ENCODE results near the gene COASY. TPM values are rescaled to one million over a fixed set of nuclear protein-coding genes. Genes with fewer than 3 reads are reported as not detected.

The COASY gene
- total RNA-seq: 97.7 and 109 TPM in 2 replicates

DNA sequence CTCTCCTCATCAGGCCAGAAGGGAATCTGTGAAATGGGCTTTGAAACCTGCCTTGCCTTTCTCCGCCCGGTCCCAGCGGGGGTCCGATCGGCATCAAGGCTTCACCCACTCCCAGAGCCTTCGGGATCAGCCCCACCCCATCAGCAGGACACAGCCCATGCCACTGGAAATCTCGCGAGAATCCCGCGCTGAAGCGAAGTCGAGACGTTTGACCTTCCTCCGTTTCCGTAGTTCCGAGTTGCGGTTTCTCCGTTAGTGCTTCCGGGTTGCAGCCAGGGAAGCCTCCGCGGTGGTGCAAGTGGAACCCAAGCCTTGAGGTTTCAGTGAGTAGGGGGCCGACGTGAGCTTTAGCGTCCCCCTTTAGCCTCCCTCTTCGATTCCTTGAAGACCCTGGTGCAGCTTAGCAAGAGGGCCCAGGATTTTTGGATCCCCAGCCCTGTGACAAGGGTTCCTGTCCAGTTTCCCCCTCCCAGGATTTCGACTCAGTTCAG, at the start of gene COASY:
TSS of gene COASY (plus strand) at position 252 of the 491 bp plus-strand sequence. CDS start 475 bp downstream, outside the sequence.
- Mint-ChIP-seq H3K9me3 (no peaks in the 10 kb centered on the region), H3K27me3 (no peaks in the 10 kb centered on the region), H3K27ac (peak within 1 kb of the TSS; percentile 93), H3K36me3 (ENCODE audit: low read depth) (peaks cover 18% of the 10 kb centered on the region), H3K4me3 (peak within 1 kb of the TSS; percentile 89), H3K4me1 (peaks cover 21% of the 10 kb centered on the region)
- DNase-seq: peak; percentile 98
- intact Hi-C loops (cut with micrococcal nuclease): loop anchor here (1.0 to 2.0 kb wide), 2 partner anchors 15 to 47 kb away; partner anchors contain the start of genes PSMC3IP, RETREG3 and TUBG1

DNA sequence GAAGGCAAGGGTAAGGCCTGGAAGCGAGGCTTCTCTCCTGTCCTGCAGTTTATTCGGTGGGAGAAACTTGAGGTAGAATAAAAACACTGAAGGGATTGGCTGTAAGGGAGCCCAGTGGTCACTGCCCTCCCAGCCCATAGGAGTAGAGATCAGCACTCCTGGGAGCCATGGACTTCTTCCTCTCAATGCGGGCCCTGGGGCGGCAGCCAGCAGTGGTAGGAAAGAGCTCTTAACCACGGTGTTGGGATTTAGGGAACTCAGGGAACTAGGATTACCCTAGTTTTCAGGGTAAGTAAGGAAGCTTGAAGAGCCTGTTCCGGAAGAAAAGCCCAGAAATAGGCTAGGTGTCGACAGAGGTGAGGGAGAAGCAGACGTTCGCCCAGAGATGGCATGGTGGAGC, 49.7 kb upstream of the COASY start:
- Mint-ChIP-seq H3K9me3 (no peaks in the 10 kb centered on the region), H3K36me3 (ENCODE audit: low read depth) (peaks cover 5% of the 10 kb centered on the region), H3K27me3 (no peaks in the 10 kb centered on the region), H3K27ac (no peak overlapping the region), H3K4me3 (no peak overlapping the region), H3K4me1 (peaks cover 6% of the 10 kb centered on the region)
- DNase-seq: no peak
- intact Hi-C loops (cut with micrococcal nuclease): no loop called here

DNA sequence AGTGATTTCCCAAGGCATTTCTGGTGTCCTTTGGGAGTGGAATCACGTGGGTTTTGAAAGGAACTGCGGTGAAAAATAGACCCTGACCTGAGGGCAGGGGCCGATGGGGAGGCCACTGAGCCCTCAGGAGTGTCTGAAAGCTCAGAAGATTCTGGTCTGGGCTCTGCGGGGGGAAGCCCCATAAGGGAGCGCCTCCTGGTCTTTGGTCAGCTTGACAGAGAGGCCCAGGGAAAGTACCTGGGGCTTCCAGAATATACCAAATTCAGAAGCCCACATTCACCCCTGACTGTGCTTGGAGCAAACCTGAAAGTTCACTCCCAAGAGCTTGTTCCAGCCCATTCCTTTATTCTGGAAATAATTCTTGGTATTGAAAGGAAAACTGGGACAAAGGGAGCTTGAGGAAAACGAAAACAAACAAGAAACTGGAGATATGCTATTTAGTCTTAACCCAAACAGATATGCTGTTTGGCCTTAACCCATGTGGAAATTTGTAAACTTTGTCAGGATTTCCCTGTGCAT, 49.2 kb upstream of the COASY start:
- DNase-seq: no peak
- Mint-ChIP-seq H3K4me3 (no peak overlapping the region), H3K4me1 (peaks cover 10% of the 10 kb centered on the region), H3K27ac (no peak overlapping the region), H3K27me3 (no peaks in the 10 kb centered on the region), H3K9me3 (no peaks in the 10 kb centered on the region), H3K36me3 (ENCODE audit: low read depth) (peaks cover 5% of the 10 kb centered on the region)
- intact Hi-C loops (cut with micrococcal nuclease): no loop called here

DNA sequence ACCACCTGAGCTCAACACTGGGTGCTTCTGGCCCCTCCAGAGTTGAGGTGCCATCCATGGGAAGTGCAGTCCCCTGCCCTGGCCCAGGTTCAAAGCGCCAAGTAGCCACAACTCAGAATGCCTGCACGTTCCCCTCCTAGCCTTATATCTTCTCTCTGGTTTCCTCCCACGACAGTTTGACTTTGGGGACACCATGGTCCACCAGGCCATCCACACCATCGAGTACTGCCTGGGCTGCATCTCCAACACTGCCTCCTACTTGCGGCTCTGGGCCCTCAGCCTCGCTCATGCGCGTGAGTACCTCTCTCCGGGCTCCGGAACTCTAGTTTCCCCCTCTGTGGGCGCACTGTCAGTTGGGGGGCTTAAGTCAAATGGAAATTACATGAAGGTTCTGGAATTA, 48.3 kb upstream of the COASY start:
- H3K9me3 Mint-ChIP-seq: no peaks in the 10 kb centered on the region
- DNase-seq: no peak
- peaks cover 9% of the 10 kb centered on the region for H3K4me1 Mint-ChIP-seq
- no peaks in the 10 kb centered on the region for H3K27me3 Mint-ChIP-seq
- no peak overlapping the region for H3K27ac Mint-ChIP-seq
- intact Hi-C loops (cut with micrococcal nuclease): no loop called here
- no peak overlapping the region for H3K4me3 Mint-ChIP-seq
- peaks cover 3% of the 10 kb centered on the region for H3K36me3 Mint-ChIP-seq (ENCODE audit: low read depth)

DNA sequence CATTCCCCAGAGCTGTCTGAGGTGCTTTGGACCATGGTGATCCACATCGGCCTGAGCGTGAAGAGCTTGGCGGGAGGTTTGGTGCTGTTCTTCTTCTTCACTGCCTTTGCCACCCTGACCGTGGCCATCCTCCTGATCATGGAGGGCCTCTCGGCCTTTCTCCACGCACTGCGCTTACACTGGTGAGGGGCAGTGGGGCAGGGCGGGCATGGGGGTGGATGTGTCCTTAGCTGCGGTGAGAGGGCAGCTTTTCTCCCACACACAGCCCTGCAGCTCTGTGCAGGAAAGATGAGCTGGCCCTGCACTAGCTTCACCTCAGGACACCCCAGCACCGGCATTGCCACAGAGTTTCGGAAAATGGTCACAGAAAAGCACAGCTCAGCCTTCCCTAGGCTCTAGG, 47.7 kb upstream of the COASY start:
- no peaks in the 10 kb centered on the region for H3K9me3 Mint-ChIP-seq
- H3K4me1 Mint-ChIP-seq: peaks cover 5% of the 10 kb centered on the region
- no peak overlapping the region for H3K27ac Mint-ChIP-seq
- H3K4me3 Mint-ChIP-seq: no peak overlapping the region
- H3K27me3 Mint-ChIP-seq: no peaks in the 10 kb centered on the region
- no peaks in the 10 kb centered on the region for H3K36me3 Mint-ChIP-seq (ENCODE audit: low read depth)
- DNase-seq: no peak
- intact Hi-C loops (cut with micrococcal nuclease): no loop called here

DNA sequence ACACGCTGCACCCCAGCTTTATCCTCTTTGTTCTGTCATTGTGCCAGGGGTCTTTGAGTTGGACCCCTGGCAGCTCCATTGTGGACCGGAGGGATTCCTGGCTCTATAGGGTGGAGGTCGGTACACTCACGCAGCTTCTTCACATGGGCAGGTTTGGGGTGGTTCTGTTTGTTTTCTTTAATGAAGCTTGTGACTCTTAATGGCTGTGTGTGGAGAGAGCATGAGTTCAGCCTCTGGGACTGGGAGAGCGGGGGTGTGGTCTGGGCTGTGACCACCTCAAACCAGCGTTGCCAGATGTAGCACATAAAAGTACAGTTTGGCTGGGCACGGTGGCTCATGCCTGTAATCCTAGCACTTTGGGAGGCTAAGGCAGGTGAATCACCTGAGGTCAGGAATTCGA, 47.1 kb upstream of the COASY start:
- DNase-seq: no peak
- Mint-ChIP-seq H3K27me3 (no peaks in the 10 kb centered on the region), H3K36me3 (ENCODE audit: low read depth) (no peaks in the 10 kb centered on the region), H3K27ac (no peak overlapping the region), H3K4me3 (no peak overlapping the region), H3K9me3 (no peaks in the 10 kb centered on the region), H3K4me1 (peaks cover 5% of the 10 kb centered on the region)
- intact Hi-C loops (cut with micrococcal nuclease): no loop called here

DNA sequence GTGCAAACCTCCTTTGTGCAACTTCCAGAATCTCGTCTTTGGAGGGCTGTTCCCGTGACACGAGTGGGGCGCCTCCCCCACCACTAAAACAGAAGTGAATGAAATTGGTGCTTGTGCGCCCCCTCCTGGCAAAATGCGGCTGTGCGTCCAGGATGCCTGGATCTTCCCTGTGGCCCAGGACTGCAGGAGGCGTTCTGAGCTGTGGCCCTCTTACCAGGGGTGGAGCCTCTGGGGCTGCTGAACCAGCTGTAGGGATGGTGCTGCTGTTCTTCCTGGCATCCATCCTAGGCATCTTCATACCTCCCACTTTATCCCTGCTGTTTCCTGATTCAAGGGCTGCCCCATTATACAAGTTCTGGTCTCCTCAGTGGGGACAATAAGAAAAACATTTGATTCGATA, 44.4 kb upstream of the COASY start:
- Mint-ChIP-seq H3K36me3 (ENCODE audit: low read depth) (no peaks in the 10 kb centered on the region), H3K4me1 (peaks cover 5% of the 10 kb centered on the region), H3K4me3 (no peak overlapping the region), H3K27me3 (no peaks in the 10 kb centered on the region), H3K27ac (no peak overlapping the region), H3K9me3 (no peaks in the 10 kb centered on the region)
- intact Hi-C loops (cut with micrococcal nuclease): loop anchor here (1.0 kb wide), 2 partner anchors 78 to 89 kb away; no protein-coding TSS in a partner anchor
- peak; percentile 95 for DNase-seq

DNA sequence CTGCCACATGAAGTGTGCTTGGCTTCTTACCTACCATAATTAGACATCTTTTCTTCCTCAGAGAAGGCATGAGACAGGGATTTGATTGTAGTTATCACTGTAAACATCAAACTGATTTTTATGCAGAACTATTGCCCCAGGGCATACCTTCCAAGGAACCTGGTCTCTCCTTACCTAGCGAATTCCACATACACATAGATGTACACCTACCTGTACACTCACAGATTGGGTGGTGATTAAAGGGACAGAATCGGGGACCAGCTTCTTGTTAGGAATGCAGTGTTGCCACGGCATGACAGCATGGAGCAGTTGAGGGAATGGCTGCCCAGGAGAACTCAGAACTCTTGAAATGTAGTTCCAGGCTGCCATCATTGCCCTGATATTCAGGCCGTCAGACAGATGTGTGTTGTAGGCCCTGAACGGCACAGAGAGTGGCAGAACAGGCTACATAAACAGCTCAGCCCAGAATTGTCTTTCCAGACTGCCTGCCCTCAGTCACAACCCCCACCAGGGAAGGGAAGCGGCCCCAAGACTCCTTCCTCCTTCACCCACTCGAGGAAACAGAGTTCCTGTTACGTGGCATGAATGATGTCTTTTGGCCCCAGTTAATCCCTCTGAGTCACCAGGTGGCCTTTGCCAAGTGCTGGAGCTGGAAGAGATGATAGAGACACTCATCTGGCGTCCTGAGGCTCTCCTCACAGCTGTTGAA, 43.7 kb upstream of the COASY start:
- intact Hi-C loops (cut with micrococcal nuclease): no loop called here
- H3K27ac Mint-ChIP-seq: no peak overlapping the region
- H3K4me1 Mint-ChIP-seq: peaks cover 5% of the 10 kb centered on the region
- H3K4me3 Mint-ChIP-seq: no peak overlapping the region
- no peaks in the 10 kb centered on the region for H3K27me3 Mint-ChIP-seq
- H3K9me3 Mint-ChIP-seq: no peaks in the 10 kb centered on the region
- H3K36me3 Mint-ChIP-seq (ENCODE audit: low read depth): no peaks in the 10 kb centered on the region
- DNase-seq: no peak

DNA sequence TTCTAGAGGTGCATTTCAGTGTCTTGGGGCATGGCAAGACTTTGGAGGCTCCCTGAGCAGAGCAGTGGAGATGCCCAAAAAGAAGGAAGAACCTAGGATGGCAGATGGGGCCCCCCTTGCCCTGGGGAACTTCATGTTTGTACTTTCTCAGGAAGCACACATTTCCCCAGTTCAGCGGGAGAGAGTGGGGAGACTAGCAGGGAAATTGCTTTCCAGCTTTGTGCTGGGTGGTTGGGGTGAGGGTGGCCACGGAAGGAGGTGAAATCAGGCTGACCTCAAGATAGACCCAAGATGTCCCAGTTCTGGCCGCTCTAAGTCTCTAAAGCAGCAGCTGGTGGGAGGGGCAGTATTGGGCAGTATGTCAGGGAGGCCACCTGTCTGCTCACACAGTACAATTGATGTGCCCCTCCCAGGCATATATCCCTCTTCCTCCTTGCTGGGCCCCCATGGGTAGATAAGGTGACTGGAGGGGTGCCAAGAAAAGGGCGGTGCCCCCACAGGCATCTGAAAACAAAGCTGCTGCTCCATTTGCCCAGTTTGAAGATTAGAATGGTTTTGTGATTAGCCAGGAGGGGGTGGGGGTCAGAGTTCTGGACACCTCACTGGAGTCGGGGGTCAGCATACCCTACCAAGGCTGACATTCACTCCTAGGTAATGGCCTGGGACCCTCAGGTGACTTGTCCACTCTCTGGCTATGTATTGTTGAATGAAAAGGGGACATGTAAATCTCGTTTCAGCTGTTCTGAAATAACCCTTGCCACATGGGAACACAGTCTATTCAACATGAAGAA, 43.0 kb upstream of the COASY start:
- Mint-ChIP-seq H3K27me3 (no peaks in the 10 kb centered on the region), H3K9me3 (no peaks in the 10 kb centered on the region), H3K4me3 (no peak overlapping the region), H3K4me1 (peaks cover 5% of the 10 kb centered on the region), H3K27ac (no peak overlapping the region), H3K36me3 (ENCODE audit: low read depth) (no peaks in the 10 kb centered on the region)
- intact Hi-C loops (cut with micrococcal nuclease): no loop called here
- no peak for DNase-seq

DNA sequence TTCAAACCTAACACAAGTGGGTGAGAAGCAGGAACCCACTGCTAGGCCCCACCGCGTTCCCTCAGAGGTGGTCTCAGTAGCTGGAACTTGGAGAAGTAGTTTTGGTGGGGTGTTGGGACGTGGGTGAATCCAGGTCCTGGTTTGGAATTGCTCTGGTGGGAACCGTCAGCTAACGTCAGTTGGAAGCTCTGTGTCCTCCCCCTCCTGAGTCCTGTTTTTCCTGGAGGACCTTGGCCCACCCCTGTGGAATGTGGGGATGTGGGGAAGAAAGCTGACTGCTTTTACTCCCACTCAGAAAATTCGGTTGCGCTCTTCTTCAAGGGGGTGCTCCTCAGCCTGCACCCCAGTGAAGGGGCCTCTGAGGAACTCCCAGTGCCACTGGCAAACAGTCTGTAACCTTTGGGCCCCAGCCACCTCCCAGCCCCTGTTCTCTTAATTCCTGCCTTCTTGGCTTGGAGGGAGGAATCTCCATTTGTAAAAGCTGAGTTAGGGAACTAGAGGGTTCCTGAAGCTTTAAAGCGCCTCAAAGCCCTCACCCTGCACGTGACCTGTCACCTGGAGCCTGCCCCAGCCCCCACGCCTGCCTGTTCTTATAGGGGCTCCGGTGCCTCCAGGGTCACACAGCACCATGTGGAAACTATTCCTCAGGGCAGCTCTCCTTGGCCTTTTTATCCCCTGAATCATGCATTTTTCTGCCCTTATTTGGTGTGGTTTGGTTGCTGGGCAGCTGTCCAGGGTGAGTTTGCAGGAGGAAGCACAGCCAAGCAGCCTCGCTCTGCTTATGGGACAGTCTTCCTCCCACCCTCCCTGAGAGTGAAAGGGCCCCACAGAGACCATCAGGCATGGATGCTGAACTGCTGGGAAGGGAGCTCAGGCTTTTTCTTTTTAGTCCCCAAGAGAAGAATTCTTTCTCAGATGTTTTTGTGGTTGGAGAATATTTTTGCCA, 42.1 kb upstream of the COASY start:
- intact Hi-C loops (cut with micrococcal nuclease): no loop called here
- no peak for DNase-seq
- Mint-ChIP-seq H3K9me3 (no peaks in the 10 kb centered on the region), H3K4me3 (no peak overlapping the region), H3K27me3 (no peaks in the 10 kb centered on the region), H3K36me3 (ENCODE audit: low read depth) (no peaks in the 10 kb centered on the region), H3K27ac (no peak overlapping the region), H3K4me1 (peaks cover 5% of the 10 kb centered on the region)

DNA sequence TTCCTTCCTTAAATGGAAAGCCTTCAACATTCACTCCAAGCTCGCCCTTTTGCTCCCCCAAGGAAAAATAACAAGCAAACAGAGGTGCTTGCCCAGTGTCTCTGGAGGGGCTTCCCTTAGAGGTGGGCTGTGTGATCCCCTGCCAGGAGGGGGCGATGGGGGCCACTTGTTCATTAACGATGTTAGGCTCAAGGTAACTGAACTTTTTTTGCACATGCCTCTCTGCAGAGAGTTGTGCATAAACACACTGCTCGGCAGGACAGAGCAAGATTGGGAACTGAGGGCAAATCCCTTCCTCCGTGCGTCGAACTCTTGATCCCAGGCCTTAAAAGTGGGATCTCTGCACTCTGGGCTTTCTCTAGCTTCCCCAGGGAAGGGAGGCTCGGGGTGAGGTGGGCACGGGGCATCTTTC, 41.4 kb upstream of the COASY start:
- DNase-seq: peak; percentile 69
- Mint-ChIP-seq H3K36me3 (ENCODE audit: low read depth) (no peaks in the 10 kb centered on the region), H3K4me1 (peaks cover 5% of the 10 kb centered on the region), H3K4me3 (no peak overlapping the region), H3K27me3 (peaks cover 3% of the 10 kb centered on the region), H3K9me3 (no peaks in the 10 kb centered on the region), H3K27ac (no peak overlapping the region)
- intact Hi-C loops (cut with micrococcal nuclease): no loop called here

DNA sequence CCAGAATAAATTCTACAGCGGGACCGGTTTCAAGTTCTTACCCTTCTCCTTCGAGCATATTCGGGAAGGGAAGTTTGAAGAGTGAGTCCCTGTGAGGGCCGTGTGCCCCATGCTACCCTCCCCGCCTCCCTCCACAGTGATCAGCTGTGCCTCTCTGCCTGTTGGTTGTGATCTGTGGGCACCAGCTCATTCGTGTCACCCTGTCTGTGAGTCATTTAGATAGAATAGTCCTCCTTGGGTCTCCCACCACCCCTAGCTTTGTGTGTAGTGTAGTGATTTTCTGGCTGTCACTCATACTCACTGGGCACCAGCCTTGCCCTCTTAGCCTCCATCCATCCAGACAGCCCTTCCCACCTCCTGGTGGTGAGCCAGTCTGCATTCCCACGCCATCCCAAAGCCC, 40.9 kb upstream of the COASY start:
- intact Hi-C loops (cut with micrococcal nuclease): no loop called here

DNA sequence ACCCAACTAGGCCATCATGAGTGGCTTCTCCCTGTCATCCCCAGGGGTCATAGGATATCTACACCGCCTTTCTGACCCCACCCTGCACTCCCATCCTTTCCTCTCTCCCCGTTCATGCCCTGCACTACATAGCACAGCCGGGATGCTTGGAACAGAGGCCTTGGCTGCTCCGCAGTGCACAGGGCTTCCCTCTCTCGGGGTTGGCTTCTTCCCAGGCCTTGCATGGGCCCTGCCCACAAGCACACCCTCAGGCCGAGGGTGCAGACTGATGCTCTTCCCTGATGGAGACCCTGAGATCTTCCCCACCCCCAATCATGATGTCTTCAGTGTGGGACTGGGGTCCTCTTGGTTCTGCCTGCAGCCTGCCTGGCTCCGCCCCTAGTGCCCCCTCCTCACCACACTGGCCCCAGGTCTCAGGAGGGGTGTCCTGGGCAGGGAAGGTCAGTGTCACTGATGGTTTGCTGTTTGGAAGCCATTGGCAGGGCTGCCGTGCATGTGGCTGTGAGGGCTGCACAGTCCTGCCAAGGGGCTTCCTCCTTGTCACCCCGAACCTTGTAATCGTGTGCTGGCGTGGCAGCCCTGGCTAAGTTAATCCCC, 40.2 kb upstream of the COASY start:
- Mint-ChIP-seq H3K9me3 (no peaks in the 10 kb centered on the region), H3K36me3 (ENCODE audit: low read depth) (no peaks in the 10 kb centered on the region), H3K4me1 (peaks cover 5% of the 10 kb centered on the region), H3K27ac (no peak overlapping the region), H3K4me3 (no peak overlapping the region), H3K27me3 (peaks cover 3% of the 10 kb centered on the region)
- intact Hi-C loops (cut with micrococcal nuclease): no loop called here
- DNase-seq: no peak

More for the DNA sequence above, 40.9 kb upstream of the COASY start:
- no peaks in the 10 kb centered on the region for H3K9me3 Mint-ChIP-seq
- peaks cover 3% of the 10 kb centered on the region for H3K27me3 Mint-ChIP-seq
- H3K4me1 Mint-ChIP-seq: peaks cover 5% of the 10 kb centered on the region
- DNase-seq: no peak
- no peak overlapping the region for H3K27ac Mint-ChIP-seq
- no peak overlapping the region for H3K4me3 Mint-ChIP-seq
- H3K36me3 Mint-ChIP-seq (ENCODE audit: low read depth): no peaks in the 10 kb centered on the region

Data from activated CD4-positive, alpha-beta T cell treated with anti-CD3 and anti-CD28 coated beads, Interleukin-2, amount 10 ng/mL, durations not matched to agents 24 days and 14 days (primary cell).